CD14-positive monocyte (primary cell): Measurements from ENCODE around the gene ASTN2. TPM values are rescaled to one million over a fixed set of nuclear protein-coding genes. Genes with fewer than 3 reads are reported as not detected.
A peak's percentile ranks its signal among the peaks of the same experiment; 100 is the strongest.
"Not testable (repeated sequence)": the region's sequence is repeated elsewhere in the genome, so short reads cannot be mapped to it uniquely, and the experiment has no call there.

ENCODE experiments used
- DNase-seq, 3 donors: peaks; one replicate each; pipeline ENCODE4 v3.0.0-alpha.2; 2011 to 2022
- H2AFZ ChIP-seq: 2 replicates; pipeline ENCODE4 v1.6.0; 2012; ENCODE audit warnings: mild to moderate bottlenecking, low read depth, low read length, inconsistent platforms; ENCODE audit not compliant: insufficient read depth, poor library complexity, severe bottlenecking
- H3K27ac ChIP-seq, 2 donors: 1 replicate in 1 of 2; 2 replicates in 1 of 2; pipeline ENCODE4 v1.5.1; 2012 to 2013; ENCODE audit warnings: low read length in 2 of 2, control low read depth in 1 of 2, inconsistent platforms in 1 of 2, low read depth in 1 of 2, mild to moderate bottlenecking in 1 of 2
- H3K27me3 ChIP-seq, 2 donors: one replicate each; pipeline versions ENCODE4 v1.6.0 to v1.6.1; 2011 to 2013; ENCODE audit warnings: low read length in 2 of 2; ENCODE audit not compliant: control insufficient read depth in 2 of 2, insufficient read depth in 2 of 2
- H3K36me3 ChIP-seq, 2 donors: replicated peaks in 1 of 2; 1 replicate in 1 of 2; 2 replicates in 1 of 2; pipeline versions ENCODE4 v1.5.1 to v1.6.1; 2012 to 2013; ENCODE audit warnings: low read length in 2 of 2, control low read depth in 1 of 2, inconsistent platforms in 1 of 2, mild to moderate bottlenecking in 1 of 2; ENCODE audit not compliant: insufficient read depth in 2 of 2, control insufficient read depth in 1 of 2
- H3K4me1 ChIP-seq, 2 donors: 1 replicate in 1 of 2; 2 replicates in 1 of 2; pipeline versions ENCODE4 v1.5.1 to v1.6.1; 2012 to 2013; ENCODE audit warnings: low read length in 2 of 2, control low read depth in 1 of 2, inconsistent platforms in 1 of 2, mild to moderate bottlenecking in 1 of 2, moderate library complexity in 1 of 2; ENCODE audit not compliant: insufficient read depth in 2 of 2, control insufficient read depth in 1 of 2
- H3K4me2 ChIP-seq: replicated peaks from 2 replicates; pipeline ENCODE3; 2012; ENCODE audit warnings: low read length, moderate library complexity, mild to moderate bottlenecking; ENCODE audit not compliant: poor library complexity, severe bottlenecking; ENCODE audit errors: extremely low read depth
- H3K4me3 ChIP-seq, 3 experiments: fragments of 200-600 bp in 1 of 3; sonication (generic) in 1 of 3; replicated peaks in 1 of 3; 1 replicate in 2 of 3; 2 replicates in 1 of 3; pipeline ENCODE4 v1.5.1; 2011 to 2013; ENCODE audit warnings: low read length in 3 of 3, mild to moderate bottlenecking in 3 of 3, control low read depth in 2 of 3, low read depth in 2 of 3, inconsistent platforms in 1 of 3, moderate library complexity in 1 of 3
- H3K79me2 ChIP-seq: 2 replicates; pipeline ENCODE4 v1.6.0; 2012; ENCODE audit warnings: mild to moderate bottlenecking, control low read depth, inconsistent platforms, low read length, moderate library complexity; ENCODE audit not compliant: insufficient read depth
- H3K9ac ChIP-seq: 2 replicates; pipeline ENCODE4 v1.6.0; 2017; ENCODE audit warnings: low read length, mild to moderate bottlenecking; ENCODE audit not compliant: insufficient read depth, poor library complexity, severe bottlenecking
- H3K9me3 ChIP-seq, 2 donors: replicated peaks in 1 of 2; 1 replicate in 1 of 2; 2 replicates in 1 of 2; pipeline versions ENCODE4 v1.5.1 to v1.6.1; 2012 to 2013; ENCODE audit warnings: low read length in 2 of 2, control low read depth in 1 of 2; ENCODE audit not compliant: control insufficient read depth in 1 of 2, insufficient read depth in 1 of 2
- H4K20me1 ChIP-seq: 2 replicates; pipeline ENCODE4 v1.6.0; 2012; ENCODE audit warnings: mild to moderate bottlenecking, low read length, control low read depth, moderate library complexity; ENCODE audit not compliant: insufficient read depth
- H3K27ac Mint-ChIP-seq, 7 donors: one replicate each; pipeline ENCODE4 v1.8.0; 2020; ENCODE audit warnings: mild to moderate bottlenecking in 7 of 7, mixed read lengths in 7 of 7, moderate library complexity in 6 of 7, inconsistent platforms in 2 of 7
- H3K27me3 Mint-ChIP-seq, 3 donors: one replicate each; pipeline ENCODE4 v1.8.0; 2021 to 2022; ENCODE audit warnings: low read depth in 3 of 3, mild to moderate bottlenecking in 3 of 3, mixed read lengths in 3 of 3, moderate library complexity in 3 of 3, inconsistent platforms in 1 of 3
- H3K36me3 Mint-ChIP-seq, 2 donors: one replicate each; pipeline ENCODE4 v1.8.0; 2020; ENCODE audit warnings: mixed read lengths in 2 of 2, inconsistent platforms in 1 of 2, mild to moderate bottlenecking in 1 of 2
- H3K4me1 Mint-ChIP-seq: one replicate; pipeline ENCODE4 v1.8.0; 2020; ENCODE audit warnings: mild to moderate bottlenecking, mixed read lengths
- H3K4me3 Mint-ChIP-seq, 2 donors: one replicate each; pipeline ENCODE4 v1.8.0; 2020; ENCODE audit warnings: mild to moderate bottlenecking in 2 of 2, mixed read lengths in 2 of 2, moderate library complexity in 1 of 2
- H3K9me3 Mint-ChIP-seq, 7 donors: one replicate each; pipeline ENCODE4 v1.8.0; 2020 to 2022; ENCODE audit warnings: mixed read lengths in 7 of 7, mild to moderate bottlenecking in 6 of 7, moderate library complexity in 6 of 7, inconsistent platforms in 2 of 7
- CTCF ChIP-seq: fragments of 200-600 bp; IDR thresholded peaks from one replicate; pipeline ENCODE4 v1.8.0; 2022; ENCODE audit warnings: antibody characterized with exemption, mild to moderate bottlenecking
- WGBS: methylation state at CpG from one replicate; pipeline ENCODE4 v1.1.5; 2013; ENCODE audit warnings: missing lambda C conversion rate; ENCODE audit not compliant: insufficient coverage; 5-methylcytosine and 5-hydroxymethylcytosine counted together
- intact Hi-C, 2 donors: fragments of 100-400 bp; cut with micrococcal nuclease; formaldehyde crosslinking; loops; one replicate each; pipeline versions ENCODE4 v1.15.0 to v1.15.1; 2023
- polyA plus RNA-seq, 3 donors: library from polyadenylated mRNA; depleted of rRNA in 1 of 3; unstranded in 2 of 3; stranded (reverse) in 1 of 3; fragments of 300-500 nt in 2 of 3; fragments of >200 nt in 1 of 3; fragmentation: Illumina TruSeq in 2 of 3; gene quantifications; 1 replicate in 2 of 3; 2 replicates in 1 of 3; pipeline ENCODE4 v1.2.3, GENCODE V29; 2012 to 2021

Gene ASTN2
- polyA plus RNA-seq, 3 donors: not detected

GRCh38 chr9:116837018-116837989, 577.6 kb downstream of the ASTN2 start:
- no peak for TF ChIP-seq CTCF
- no peak overlapping the region for H3K4me3 ChIP-seq
- whole genome bisulfite sequencing: no CpG with 5 or more reads among the region's 5 CpGs
- H3K27ac ChIP-seq: no peak overlapping the region
- H4K20me1 ChIP-seq: no peaks in the 10 kb centered on the region
- Mint-ChIP-seq H3K36me3 (no peaks in the 10 kb centered on the region), H3K4me3 (no peak overlapping the region), H3K27me3 (peaks cover 0 to 8% (median 2%) of the 10 kb centered on the region in 3 donors), H3K27ac (peak overlapping the region in 1 of 7 donors; percentile 24), H3K4me1 (no peaks in the 10 kb centered on the region), H3K9me3 (peaks cover 0 to 11% (median 6%) of the 10 kb centered on the region in 7 donors)
- H3K4me2 ChIP-seq: no peak overlapping the region
- no peaks in the 10 kb centered on the region for H3K27me3 ChIP-seq
- H3K36me3 ChIP-seq: no peaks in the 10 kb centered on the region
- intact Hi-C loops: no loop called here
- H3K9me3 ChIP-seq: peaks cover 0 to 5% of the 10 kb centered on the region in 2 donors
- no peak overlapping the region for H3K9ac ChIP-seq
- no peaks in the 10 kb centered on the region for H3K4me1 ChIP-seq
- DNase-seq: no peak
- no peaks in the 10 kb centered on the region for H3K79me2 ChIP-seq
- H2AFZ ChIP-seq: no peak overlapping the region

GRCh38 chr9:116830321-116830720, 584.5 kb downstream of the ASTN2 start:
- H3K9me3 ChIP-seq, H3K36me3 Mint-ChIP-seq, H3K9me3 Mint-ChIP-seq, DNase-seq, H3K4me3 Mint-ChIP-seq, H3K4me2 ChIP-seq, H3K4me3 ChIP-seq, H3K36me3 ChIP-seq, H2AFZ ChIP-seq, H3K27me3 Mint-ChIP-seq, H3K27ac ChIP-seq, intact Hi-C loops, H3K4me1 Mint-ChIP-seq, H3K27ac Mint-ChIP-seq, H3K4me1 ChIP-seq, H3K27me3 ChIP-seq, H4K20me1 ChIP-seq, H3K79me2 ChIP-seq, H3K9ac ChIP-seq: not testable (repeated sequence)
- WGBS: 80% methylated on average over 1 of the region's 2 CpGs
